ENCODE measurements around the gene MYO5A. TPM values are rescaled to one million over a fixed set of nuclear protein-coding genes. Genes with fewer than 3 reads are reported as not detected.

Gene MYO5A
- polyA plus RNA-seq, 1 of the 3 experiments (the other 2 are of a cell fraction) = 11.0 TPM

DNA sequence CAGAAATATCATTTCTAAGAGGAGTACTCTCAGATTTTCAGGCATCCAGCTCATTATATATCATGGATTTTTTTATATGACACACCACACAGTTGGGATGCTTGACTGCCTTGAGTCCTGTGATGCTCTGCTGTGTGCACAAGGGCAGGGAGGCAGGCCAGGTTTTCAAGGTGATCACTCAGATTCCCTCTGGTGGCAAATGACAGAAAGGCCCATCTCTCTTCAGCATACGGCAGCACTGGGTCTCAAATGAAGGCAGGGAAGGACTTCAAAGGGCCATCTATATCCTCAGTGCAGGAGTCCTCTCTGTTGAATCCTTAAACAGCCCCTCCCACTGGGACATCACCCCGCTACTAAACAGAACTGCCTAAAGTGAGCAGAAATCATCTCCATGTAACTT, 178.3 kb downstream of the MYO5A start (continued):
- TF ChIP-seq, protein P1, sequence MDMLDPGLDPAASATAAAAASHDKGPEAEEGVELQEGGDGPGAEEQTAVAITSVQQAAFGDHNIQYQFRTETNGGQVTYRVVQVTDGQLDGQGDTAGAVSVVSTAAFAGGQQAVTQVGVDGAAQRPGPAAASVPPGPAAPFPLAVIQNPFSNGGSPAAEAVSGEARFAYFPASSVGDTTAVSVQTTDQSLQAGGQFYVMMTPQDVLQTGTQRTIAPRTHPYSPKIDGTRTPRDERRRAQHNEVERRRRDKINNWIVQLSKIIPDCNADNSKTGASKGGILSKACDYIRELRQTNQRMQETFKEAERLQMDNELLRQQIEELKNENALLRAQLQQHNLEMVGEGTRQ (IDR thresholded peaks at IDR 0.05; ENCODE audit: borderline replicate concordance, low read depth, low read length) = no peak
- no peak for TF ChIP-seq CHD2 (IDR thresholded peaks at IDR 0.05; ENCODE audit: low read length, partially characterized antibody)

DNA sequence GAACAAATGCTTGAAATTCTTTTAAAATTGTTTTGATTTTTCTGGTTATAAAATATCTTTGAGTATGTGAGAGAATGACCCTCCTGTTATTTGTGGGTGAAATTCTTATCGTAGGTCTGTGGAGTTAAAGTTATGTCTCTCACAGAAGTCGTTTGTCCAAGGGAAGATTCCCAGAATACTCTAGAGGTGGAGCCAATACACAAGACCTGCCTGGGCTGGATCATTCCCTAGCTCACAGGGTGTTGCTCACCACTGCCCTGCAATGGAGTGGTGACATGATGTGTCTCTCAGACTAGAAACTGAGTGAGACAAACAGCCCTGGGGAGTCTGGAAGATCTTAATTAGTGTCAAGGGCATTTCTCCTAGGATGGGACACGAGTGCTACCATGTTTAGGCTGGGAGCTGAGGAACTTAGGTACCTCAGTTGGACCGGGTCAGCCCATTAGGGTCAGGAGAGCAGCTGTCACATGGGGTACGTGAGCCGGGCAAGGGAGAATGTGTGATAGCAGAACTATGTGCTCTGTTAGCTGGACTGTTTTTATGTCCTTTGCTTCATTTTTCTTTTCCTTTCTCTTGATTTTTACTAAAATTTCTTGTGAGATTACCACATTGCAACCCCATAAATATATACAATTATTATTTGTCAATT, 179.5 kb downstream of the MYO5A start:
- H3K27ac ChIP-seq (ENCODE audit: low read depth in 2 of 2, low read length in 1 of 2) = no peak overlapping the region
- no peaks in the 10 kb centered on the region; a peak in 1 of 4 replicates for H3K4me1 ChIP-seq (ENCODE audit: control insufficient read depth in 1 of 2, insufficient read depth in 2 of 2, low read depth in 1 of 2, low read length in 1 of 2)
- peaks cover 7% of the 10 kb centered on the region for H3F3A ChIP-seq (replicated peaks; ENCODE audit: insufficient read depth)
- TF ChIP-seq FOSL2 (IDR thresholded peaks at IDR 0.05; ENCODE audit: borderline replicate concordance, low read depth) (no peak), SIN3A (IDR thresholded peaks at IDR 0.05; ENCODE audit: borderline replicate concordance, low read depth, low read length) (no peak), YY1 (IDR thresholded peaks at IDR 0.05; ENCODE audit: low read depth) (no peak), JUND (IDR thresholded peaks at IDR 0.05) (no peak), FOXM1 (IDR thresholded peaks at IDR 0.05; ENCODE audit: low read depth) (no peak), TCF12 (IDR thresholded peaks at IDR 0.05) (no peak), RAD21 (IDR thresholded peaks at IDR 0.05; ENCODE audit: low read length) (no peak)
- TF ChIP-seq, protein P2, sequence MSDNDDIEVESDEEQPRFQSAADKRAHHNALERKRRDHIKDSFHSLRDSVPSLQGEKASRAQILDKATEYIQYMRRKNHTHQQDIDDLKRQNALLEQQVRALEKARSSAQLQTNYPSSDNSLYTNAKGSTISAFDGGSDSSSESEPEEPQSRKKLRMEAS (IDR thresholded peaks at IDR 0.05; ENCODE audit: low read depth) = no peak
- TF ChIP-seq, protein P3, sequence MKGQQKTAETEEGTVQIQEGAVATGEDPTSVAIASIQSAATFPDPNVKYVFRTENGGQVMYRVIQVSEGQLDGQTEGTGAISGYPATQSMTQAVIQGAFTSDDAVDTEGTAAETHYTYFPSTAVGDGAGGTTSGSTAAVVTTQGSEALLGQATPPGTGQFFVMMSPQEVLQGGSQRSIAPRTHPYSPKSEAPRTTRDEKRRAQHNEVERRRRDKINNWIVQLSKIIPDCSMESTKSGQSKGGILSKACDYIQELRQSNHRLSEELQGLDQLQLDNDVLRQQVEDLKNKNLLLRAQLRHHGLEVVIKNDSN (IDR thresholded peaks at IDR 0.05; ENCODE audit: borderline replicate concordance, low read depth) = no peak
- H3K36me3 ChIP-seq (replicated peaks in 1 of 2; ENCODE audit: control insufficient read depth in 1 of 2, insufficient read depth in 2 of 2, low read length in 1 of 2) = peaks cover 14 to 39% of the 10 kb centered on the region in 2 experiments
- no peaks in the 10 kb centered on the region; the same call in 1 of the 2 replicates for H3K9me2 ChIP-seq
- ChIA-PET POLR2A (no interaction called here), CTCF (interaction anchor here (1.8 kb wide), 1 partner anchor 18 kb away, joined by 4 read pairs; no protein-coding TSS in a partner anchor)
- H3K9me3 ChIP-seq = no peaks in the 10 kb centered on the region
- H3K9ac ChIP-seq = no peak overlapping the region
- DNase-seq = no peak
- H3K4me3 ChIP-seq (ENCODE audit: low read depth in 2 of 2, low read length in 1 of 2) = no peak overlapping the region
- H3K4me2 ChIP-seq = no peak overlapping the region
- H3K27me3 ChIP-seq (ENCODE audit: insufficient read depth) = no peaks in the 10 kb centered on the region
- 80% methylated on average over 6 of the region's 6 CpGs for WGBS (ENCODE audit: low lambda C conversion rate)
- no peaks in the 10 kb centered on the region for H3K79me2 ChIP-seq (ENCODE audit: insufficient read depth)
- no peak overlapping the region for H2AFZ ChIP-seq (ENCODE audit: low read depth)
- H4K20me1 ChIP-seq (ENCODE audit: insufficient read depth) = no peaks in the 10 kb centered on the region

DNA sequence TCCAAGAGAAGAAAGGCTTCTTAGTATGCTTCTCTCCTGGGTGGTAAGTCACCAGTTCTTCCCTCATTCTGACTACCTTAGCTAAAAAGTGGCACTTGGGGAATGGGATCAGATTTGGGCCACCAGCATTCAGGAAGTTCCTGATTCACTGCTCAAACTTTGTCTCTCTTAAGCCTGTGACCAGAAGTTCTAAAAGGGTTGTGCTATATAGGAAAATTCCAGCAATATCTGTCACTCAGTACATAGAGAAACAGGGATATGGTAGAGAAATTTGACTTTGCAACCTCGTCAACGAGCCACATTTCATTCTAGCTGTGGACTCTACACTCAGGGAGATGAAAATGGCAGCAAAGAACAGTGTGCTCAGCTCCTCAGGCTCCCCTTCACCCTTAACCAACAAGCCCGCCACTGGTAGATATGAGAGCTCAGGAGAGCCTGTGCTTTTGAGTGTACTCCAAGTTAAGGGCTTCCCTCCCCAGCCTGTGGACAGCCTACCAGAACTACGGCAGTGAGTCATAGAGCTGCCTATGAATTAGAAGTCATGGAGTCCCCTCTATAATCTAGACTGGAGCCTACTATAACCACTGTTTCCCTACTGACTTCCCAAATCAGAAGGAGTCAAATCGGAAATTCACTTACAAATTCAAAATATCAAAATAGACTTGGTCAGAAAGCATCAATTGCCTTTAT, 180.5 kb downstream of the MYO5A start:
- no peak overlapping the region for H3K4me3 ChIP-seq (ENCODE audit: low read depth in 2 of 2, low read length in 1 of 2)
- H2AFZ ChIP-seq (ENCODE audit: low read depth) = no peak overlapping the region
- CTCF ChIA-PET = interaction anchor here (0.9 to 1.8 kb wide), 4 partner anchors 10 to 387 kb away, joined by 3 to 4 read pairs (median 4); no protein-coding TSS in a partner anchor
- H3K4me1 ChIP-seq (ENCODE audit: control insufficient read depth in 1 of 2, insufficient read depth in 2 of 2, low read depth in 1 of 2, low read length in 1 of 2) = no peaks in the 10 kb centered on the region; a peak in 1 of 4 replicates
- no peaks in the 10 kb centered on the region for H3K79me2 ChIP-seq (ENCODE audit: insufficient read depth)
- H3K9me3 ChIP-seq = no peaks in the 10 kb centered on the region
- DNase-seq = no peak
- H4K20me1 ChIP-seq (ENCODE audit: insufficient read depth) = no peaks in the 10 kb centered on the region
- no peak overlapping the region for H3K27ac ChIP-seq (ENCODE audit: low read depth in 2 of 2, low read length in 1 of 2)
- peaks cover 14 to 38% of the 10 kb centered on the region in 2 experiments for H3K36me3 ChIP-seq (replicated peaks in 1 of 2; ENCODE audit: control insufficient read depth in 1 of 2, insufficient read depth in 2 of 2, low read length in 1 of 2)
- H3F3A ChIP-seq (replicated peaks; ENCODE audit: insufficient read depth) = peaks cover 7% of the 10 kb centered on the region
- no peaks in the 10 kb centered on the region; the same call in 1 of the 2 replicates for H3K9me2 ChIP-seq
- 91% methylated on average over 5 of the region's 5 CpGs for WGBS (ENCODE audit: low lambda C conversion rate)
- H3K9ac ChIP-seq = no peak overlapping the region
- H3K4me2 ChIP-seq = no peak overlapping the region
- no peaks in the 10 kb centered on the region for H3K27me3 ChIP-seq (ENCODE audit: insufficient read depth)
- POLR2A ChIA-PET = no interaction called here
- TF ChIP-seq TAF1 (IDR thresholded peaks at IDR 0.05; ENCODE audit: borderline replicate concordance, low read depth, low read length) (no peak), FOXM1 (IDR thresholded peaks at IDR 0.05; ENCODE audit: low read depth) (no peak), MXI1 (IDR thresholded peaks at IDR 0.05; ENCODE audit: low read depth, low read length) (no peak), JUND (IDR thresholded peaks at IDR 0.05) (no peak), FOXJ3 (CRISPR knock-in tag; IDR thresholded peaks at IDR 0.05) (no peak), ELF1 (IDR thresholded peaks at IDR 0.05) (no peak), NFIC (IDR thresholded peaks at IDR 0.05; ENCODE audit: borderline replicate concordance) (no peak), GATA2 (CRISPR knock-in tag; IDR thresholded peaks at IDR 0.05) (no peak), TEAD4 (IDR thresholded peaks at IDR 0.05; ENCODE audit: borderline replicate concordance, insufficient read depth) (no peak), GABPA (IDR thresholded peaks at IDR 0.05; ENCODE audit: low read depth) (no peak), EZH2phosphoT487 (IDR thresholded peaks at IDR 0.05; ENCODE audit: borderline replicate concordance, low read depth) (no peak), POLR2AphosphoS5 (IDR thresholded peaks at IDR 0.05; ENCODE audit: low read depth, low read length) (no peak)
- TF ChIP-seq, protein P1 (IDR thresholded peaks at IDR 0.05; ENCODE audit: borderline replicate concordance, low read depth, low read length) = no peak
- TF ChIP-seq, protein P2 (IDR thresholded peaks at IDR 0.05; ENCODE audit: low read depth) = no peak

Data from SK-N-SH (cell line).